ENCODE results near the gene SOX1. TPM values are rescaled to one million over a fixed set of nuclear protein-coding genes. Genes with fewer than 3 reads are reported as not detected.

Gene SOX1
- total RNA-seq, 1 experiment from 2014 or later: not detected

DNA sequence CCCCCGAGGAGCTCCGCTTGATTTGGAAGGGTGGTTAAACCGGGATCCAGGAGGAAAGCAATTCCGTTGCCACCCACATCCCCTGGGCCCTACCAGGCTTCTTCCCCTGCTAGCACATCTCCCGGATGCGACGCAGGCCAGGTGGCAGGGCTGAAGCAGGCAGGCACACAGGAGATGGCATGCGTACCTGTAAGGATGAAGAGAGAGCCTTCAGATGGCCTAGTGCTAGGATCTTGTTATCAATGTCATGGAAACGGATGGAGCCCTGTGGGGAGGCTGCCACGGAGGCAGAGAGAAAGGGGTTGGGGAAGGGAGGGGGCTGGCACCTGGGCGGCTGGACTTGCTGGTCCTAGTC, 8.5 kb upstream of the SOX1 start:
- DNase-seq (ENCODE audit: low read depth): no peak

DNA sequence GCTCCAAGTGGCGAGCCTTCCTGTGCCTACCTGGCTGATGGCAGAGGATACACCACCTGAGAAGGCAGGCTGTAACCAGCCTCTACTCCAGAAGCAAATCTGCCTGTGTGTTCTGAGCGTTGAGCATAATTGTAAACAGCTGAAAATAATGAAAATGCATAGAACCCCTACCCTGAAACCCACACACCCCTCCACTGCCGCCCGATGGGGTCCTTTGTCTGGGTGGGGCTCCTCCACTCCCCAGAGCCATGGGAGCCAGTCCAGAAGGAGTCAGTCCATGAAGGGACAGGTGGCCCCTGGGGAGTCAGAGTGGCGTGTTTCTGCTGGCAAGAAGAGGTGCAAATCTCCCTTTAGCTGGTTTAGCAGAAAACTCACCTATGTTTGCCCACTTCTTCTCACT, 8.0 kb upstream of the SOX1 start:
- no peak for DNase-seq (ENCODE audit: low read depth)

DNA sequence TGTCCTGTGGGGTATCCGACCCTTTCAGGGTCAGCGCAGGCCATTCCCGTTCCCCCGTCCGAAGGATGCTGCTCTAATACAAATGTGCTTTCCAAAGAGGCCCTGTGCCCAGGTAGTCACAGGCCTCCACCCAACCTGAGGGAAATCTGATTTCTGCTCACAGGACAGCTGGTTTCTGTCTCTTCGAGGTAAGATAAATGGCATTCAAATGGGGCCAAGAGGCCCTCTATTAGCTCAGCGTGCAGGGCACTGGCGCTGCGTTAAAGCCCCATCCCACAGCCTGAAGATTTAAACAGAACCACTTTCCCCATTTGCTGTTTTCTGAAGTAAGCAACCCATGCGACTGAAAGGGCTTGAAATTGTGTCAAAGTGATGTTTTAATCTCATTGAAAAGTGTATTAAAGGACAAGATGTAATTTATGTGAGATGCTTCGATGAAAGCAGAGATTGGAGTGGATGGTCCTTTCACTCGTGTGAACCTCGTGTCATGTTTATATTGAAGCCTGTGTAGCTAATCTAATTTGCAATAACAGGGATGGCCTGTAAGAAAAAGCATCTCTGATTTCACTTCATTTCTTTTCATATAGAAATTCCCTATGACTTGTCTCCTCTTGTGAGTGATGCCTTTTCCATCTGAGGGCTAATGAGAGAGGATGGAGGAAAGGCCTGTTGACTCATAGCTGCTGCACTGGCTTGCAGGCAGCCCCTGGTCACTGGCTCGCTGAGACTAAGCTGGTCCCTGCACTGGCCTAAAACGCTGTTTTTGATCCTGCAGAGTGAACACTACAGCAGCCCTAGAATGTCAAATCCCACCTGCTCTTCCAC, 7.3 kb upstream of the SOX1 start:
- DNase-seq (ENCODE audit: low read depth): no peak

DNA sequence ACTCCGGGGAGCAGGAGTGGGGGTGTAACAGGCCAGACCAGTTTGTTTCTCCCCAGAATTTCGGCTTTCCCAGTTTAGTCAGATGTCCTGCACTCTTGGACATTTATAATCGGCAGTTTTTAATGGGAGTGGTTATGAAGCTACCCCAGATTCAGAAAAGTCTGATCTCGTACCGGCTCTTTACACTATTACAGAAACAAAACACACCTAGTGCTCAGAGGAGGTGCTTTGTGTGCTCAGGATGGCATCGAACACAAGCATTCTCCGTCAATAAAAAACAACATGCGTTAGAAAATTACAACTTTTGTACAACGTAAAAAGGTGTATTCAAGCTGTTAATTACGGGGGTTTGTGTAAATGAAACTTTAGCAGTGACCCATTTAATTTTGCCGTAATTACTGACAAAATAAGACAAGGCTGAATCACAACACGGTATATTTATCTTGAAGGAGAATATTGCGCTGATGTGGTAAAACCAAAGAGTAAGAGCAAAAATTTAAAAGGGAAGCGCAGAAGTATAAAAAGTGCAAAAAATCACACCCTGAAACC, 6.6 kb upstream of the SOX1 start:
- DNase-seq (ENCODE audit: low read depth): no peak

DNA sequence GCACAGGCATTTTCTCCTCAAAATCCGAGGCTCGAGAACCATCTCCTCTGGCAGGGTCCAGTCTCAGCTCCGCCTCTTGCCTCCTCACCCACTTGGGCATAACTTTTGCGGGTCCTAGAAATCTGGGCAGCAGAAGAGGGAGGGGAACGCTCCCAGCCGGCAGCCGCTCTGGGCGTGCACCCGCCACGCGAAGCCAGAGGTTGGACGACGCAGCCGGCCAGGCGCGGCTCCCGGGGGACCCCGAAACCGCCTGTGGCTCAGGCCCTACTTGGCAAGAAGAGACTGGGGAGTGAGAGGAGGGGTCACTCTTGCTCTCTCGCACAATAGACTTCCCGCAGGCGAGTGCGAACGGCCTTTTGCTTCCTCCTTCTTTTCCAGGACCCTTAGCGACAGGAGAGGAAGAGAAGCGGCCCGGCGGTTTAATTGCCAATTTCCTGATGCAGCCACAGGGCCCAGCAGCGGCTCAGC, 6.0 kb upstream of the SOX1 start:
- DNase-seq (ENCODE audit: low read depth): no peak

DNA sequence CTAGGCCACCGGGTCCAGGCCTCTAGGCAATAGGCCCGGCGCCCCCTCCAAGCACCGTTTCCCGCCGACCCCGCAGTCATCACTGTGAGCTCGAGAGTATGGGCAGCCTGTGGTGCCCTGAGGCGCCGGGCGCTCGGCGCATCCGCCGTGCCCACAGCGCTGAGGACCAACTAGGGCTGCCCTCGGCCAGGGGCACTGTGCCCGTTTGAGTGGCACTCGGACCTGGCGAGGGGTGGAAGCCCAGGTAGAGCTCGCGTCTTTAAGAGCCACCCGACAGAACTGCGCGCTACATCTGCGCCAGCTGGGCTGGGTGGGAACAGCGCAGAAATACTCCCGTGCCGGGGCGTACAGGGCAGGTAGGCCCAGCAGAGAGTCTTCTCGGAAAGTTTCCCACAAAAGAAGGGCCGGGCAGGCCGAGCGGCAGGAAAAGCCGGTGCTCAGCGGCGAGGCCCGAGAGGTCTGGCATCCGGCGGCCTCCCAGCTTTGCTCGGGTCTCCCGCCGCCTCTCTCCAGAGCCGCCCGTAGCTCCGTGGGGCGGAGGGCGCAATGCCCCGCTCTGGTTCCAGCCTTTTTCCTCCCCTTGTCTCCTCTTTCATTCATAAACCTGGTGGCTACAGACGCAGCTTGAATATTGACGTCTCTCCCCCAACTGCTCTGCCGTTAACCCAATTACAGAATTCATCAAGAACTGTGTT, 5.4 kb upstream of the SOX1 start:
- no peak for DNase-seq (ENCODE audit: low read depth)

DNA sequence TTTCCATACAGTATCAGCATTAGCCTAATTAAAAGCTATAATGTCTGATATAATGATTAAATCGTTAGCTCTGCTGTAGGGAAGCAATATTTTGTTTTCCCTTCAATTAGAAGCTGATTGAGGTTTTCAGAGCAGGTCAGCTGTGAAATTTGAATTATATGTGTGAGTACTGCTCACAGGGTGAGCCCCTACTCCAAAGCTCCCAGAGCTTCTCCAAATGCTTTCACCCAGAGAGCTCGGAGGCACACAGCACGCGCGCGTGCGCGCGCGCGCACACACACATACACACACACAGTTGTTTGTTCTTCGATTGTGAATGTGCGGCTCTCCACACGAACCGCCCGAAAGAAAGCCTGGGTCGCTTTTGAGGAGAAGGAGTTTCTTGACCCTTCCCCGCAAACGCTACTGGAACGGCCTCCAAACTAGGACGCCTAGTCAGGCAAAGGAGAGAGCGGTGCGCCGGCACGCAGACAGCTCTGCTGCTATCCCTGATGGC, 4.8 kb upstream of the SOX1 start:
- DNase-seq (ENCODE audit: low read depth): no peak

DNA sequence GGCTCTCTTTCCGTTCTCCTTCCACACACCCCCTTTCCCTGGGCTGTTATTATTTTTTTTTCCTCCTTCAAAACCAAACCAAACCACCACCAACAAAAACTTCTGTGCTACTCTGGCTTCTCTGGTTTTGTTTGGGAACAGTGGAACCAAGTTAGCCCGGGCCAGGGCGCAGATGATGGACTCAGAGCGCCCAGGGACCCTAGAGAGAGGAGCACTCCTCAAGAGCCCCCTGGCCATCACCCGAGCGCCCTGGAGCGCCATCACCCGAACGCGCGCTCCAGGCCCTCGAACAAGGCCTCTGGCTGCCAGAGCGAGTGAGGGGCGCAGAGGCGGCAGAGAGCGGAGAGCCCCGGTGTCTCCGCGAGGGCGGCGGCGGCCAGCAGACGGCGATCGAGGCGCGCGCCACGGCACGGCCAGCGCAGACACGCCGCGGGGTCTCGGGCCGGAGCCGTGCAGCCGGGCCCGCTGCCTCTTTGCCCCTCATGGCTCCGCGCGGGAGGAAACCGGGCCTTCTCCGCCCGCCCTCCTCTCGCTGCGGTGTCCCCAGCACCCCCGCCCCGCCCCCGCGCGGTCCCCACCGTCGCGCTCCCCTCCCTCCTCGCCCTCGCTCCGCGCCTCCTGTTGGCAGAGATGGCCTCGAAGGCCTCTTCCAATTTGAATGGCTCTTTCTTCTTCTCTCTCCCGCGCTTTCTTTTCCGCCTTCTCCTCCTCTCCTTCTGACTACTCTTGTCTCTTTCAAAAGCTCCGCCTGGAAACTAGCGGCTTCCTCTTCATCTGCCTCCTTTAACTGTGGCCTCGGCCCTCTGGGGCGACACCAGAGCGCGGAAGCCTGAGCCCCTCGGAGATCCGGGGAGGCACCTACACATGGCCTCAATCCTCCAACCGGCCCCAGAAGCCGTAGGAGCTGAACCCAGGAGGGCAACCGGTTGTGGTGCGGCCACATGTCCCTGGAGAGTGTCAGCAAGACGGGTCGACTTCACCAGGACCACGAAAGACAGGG, 4.1 kb upstream of the SOX1 start:
- no peak for DNase-seq (ENCODE audit: low read depth)

DNA sequence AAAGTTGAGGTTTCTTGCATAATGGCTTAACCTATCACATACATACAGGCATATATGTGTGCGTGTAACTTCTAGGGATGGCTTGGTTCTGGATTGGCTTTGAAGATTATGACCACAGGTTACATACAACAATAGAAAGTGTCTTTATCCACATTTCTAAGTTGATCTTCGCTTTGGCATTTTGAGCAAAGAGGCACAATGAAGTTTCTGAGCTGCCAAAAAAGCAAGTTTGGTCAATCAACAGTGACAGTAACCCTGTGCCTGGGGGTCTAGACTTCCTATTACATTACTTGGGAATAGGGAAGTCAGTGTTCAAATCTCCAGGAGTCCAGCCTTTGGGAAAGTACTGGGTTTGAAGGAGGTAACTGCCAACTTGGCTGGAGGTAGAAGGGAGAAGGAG, 3.1 kb upstream of the SOX1 start:
- DNase-seq (ENCODE audit: low read depth): no peak

DNA sequence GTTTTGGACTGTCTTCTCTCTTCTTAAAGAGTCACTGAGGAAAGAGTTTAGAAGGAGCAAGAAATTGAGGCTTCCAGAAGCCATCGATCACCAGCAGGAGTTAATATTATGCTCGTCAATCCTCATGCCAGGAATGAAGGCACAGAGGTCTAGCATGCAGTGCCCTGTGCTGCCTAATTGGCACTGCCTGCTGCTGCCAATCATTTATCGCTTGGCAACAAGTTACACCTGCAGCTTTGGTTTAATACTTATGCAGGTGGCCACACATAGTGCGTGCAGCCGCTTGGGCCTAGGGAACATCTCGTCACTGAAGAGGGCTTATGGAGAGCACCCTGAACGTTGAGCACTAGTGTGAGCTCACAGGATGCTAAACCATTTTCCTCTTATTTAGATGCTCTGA, 2.7 kb upstream of the SOX1 start:
- no peak for DNase-seq (ENCODE audit: low read depth)

DNA sequence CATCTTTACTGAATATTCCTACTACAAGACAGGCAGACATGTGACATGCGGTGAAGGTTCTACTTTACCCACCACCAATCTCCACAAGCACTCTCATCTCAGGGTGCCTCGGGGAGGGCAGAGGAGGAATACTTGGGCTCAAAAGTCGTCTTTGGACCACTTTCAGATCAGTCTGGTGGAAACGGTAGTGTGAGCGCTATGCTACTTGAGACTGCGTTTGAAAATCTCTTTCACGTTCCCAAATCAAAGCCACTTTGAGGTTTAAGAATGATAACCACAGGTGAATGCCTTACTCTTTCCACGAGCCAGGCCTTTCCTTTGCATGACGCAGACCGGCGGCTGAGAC, 1.5 kb upstream of the SOX1 start:
- DNase-seq (ENCODE audit: low read depth): no peak

DNA sequence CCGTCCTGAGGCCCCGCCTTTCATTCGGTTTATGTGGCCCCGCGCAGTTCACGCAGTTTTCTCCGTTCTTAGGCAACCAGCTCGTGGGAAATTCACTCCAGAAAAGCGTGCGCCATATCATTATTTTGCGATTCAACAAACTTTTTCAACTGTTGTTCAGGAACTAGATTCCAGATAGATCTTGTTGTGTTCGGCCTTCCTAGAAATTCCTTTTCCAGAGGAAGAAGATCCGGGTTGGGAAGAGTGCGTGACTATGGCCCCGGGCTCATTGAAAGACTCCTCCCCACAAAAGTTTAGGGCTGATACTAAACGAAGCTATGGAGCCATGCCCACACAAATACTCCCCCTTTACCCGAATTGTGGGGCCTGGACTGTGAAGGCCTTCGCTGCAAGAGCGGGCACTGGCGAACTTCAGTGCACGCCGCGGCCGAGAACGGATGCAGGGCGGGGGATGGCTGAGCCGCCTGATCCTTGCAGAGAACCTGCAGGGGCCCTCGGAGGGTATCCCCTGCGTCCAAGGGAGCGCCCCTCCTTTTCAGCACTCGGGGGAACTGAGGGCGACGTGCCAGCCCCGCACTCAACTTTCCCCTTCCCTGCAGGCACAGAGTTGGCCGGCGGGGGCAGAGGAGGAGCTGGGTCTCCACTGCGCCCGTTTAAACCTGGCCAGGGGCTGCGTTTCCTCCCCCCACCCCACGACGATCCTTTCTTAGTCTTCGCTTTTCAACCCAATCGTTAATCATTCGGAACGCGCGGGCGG, 904 bp upstream of the SOX1 start:
- no peak for DNase-seq (ENCODE audit: low read depth)

DNA sequence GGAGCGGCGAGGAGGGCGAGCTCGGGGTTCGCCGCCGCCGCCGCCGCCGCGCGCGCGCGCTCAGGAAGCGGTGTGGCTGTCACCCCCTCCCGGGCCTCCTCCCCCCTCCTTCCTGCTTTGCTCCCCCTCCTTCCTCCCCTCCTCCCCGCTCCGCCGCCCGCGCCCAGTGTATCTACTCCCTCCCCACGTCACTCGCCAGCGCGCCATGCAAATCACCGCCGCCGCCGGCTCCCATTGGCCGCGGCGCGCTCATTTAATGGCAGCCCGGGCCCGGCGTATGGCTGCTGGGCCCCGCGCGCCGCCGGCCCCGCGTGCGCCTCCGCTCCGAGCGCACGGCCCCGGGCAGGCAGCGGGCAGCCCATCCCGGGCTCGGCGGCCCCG, 335 bp upstream of the SOX1 start:
- DNase-seq (ENCODE audit: low read depth): no peak

DNA sequence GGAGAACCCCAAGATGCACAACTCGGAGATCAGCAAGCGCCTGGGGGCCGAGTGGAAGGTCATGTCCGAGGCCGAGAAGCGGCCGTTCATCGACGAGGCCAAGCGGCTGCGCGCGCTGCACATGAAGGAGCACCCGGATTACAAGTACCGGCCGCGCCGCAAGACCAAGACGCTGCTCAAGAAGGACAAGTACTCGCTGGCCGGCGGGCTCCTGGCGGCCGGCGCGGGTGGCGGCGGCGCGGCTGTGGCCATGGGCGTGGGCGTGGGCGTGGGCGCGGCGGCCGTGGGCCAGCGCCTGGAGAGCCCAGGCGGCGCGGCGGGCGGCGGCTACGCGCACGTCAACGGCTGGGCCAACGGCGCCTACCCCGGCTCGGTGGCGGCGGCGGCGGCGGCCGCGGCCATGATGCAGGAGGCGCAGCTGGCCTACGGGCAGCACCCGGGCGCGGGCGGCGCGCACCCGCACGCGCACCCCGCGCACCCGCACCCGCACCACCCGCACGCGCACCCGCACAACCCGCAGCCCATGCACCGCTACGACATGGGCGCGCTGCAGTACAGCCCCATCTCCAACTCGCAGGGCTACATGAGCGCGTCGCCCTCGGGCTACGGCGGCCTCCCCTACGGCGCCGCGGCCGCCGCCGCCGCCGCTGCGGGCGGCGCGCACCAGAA, 1.1 kb downstream of the SOX1 start:
- no peak for DNase-seq (ENCODE audit: low read depth)

DNA sequence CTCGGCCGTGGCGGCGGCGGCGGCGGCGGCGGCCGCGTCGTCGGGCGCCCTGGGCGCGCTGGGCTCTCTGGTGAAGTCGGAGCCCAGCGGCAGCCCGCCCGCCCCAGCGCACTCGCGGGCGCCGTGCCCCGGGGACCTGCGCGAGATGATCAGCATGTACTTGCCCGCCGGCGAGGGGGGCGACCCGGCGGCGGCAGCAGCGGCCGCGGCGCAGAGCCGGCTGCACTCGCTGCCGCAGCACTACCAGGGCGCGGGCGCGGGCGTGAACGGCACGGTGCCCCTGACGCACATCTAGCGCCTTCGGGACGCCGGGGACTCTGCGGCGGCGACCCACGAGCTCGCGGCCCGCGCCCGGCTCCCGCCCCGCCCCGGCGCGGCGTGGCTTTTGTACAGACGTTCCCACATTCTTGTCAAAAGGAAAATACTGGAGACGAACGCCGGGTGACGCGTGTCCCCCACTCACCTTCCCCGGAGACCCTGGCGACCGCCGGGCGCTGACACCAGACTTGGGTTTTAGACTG, 1.7 kb downstream of the SOX1 start:
- DNase-seq (ENCODE audit: low read depth): no peak

DNA sequence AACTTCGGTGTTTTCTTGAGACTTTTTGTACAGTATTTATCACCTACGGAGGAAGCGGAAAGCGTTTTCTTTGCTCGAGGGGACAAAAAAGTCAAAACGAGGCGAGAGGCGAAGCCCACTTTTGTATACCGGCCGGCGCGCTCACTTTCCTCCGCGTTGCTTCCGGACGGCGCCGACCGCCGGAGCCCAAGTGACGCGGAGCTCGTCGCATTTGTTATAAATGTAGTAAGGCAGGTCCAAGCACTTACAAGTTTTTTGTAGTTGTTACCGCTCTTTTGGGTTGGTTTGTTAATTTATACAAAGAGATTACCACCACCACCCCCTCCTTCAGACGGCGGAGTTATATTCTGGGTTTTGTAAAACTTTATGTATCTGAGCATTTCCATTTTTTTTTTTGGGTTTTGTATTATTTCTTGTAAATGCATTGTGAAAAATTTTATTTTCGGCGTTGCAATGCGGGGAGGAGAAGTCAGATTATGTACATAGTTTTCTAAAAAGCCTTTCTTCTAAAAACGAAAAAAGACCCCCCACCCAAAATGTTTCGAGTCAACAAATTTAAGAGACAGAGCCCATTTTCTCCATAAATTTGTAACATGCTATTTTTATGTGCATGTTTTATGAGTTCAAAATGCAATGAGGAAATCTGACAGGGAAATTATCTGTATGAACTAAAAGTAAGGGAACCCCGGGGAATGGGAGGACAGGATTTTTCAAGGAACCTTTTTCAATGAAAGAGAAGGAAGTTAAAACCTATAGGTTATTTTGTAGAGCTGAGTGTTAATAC, 2.3 kb downstream of the SOX1 start:
- DNase-seq (ENCODE audit: low read depth): no peak

DNA sequence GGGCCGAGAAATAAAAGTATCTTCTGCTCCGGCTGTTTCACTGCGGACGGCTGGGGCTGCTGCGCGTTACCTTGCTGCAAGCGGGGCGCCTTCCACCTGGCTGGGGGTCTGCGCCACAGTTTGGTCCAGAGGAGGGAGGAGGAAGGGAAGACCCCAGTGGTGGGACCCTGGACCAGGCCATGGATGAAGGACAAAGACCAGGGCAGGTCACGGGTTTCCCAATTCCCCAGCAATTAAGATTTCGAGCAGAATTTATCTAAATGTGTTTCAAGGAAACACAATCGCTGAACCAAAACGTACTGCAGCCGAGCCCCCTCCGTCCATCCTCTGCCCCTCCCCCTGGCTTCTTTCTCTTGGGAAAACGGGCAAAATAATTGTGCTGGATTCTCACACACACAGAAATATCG, 2.9 kb downstream of the SOX1 start:
- no peak for DNase-seq (ENCODE audit: low read depth)

DNA sequence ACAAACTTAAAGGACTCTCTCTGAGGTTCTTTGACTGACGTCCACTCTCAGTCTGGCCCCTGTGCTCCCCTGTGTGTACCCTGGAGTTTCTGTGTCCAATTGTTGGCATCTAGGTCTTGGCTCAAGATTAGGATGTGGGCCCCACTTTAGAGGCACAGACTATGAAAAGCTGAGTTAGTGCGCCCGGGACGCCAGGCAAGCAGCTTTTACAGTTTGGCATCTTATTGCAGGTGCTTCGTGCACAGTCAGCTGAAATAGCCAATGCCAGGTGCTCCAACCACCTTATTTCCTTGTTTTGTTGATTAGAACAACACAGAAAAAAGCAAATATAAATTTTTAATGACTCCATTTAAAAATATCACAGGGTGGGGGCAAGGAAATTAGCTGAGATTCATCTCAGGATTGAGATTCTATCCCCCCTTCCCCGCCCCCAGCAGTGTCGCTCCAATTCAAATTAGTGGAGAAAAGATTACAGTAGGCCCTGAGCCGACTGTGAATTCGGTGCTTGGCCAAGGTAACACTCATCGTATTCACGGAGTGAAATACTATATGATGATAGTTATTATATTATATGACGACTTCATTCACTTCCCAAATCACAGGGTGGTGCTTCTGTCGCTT, 4.3 kb downstream of the SOX1 start:
- no peak for DNase-seq (ENCODE audit: low read depth)
